Fibroblast of lung (primary cell): ENCODE results near the gene ZNF526. TPM values are rescaled to one million over a fixed set of nuclear protein-coding genes. Genes with fewer than 3 reads are reported as not detected.

Experiments
- DNase-seq, 2 donors: peaks; one replicate each; pipeline versions ENCODE4 v3.0.0 to v3.0.0-alpha.2; 2010; ENCODE audit warnings: low read depth in 2 of 2
- H2AFZ ChIP-seq: 2 replicates; pipeline ENCODE4 v1.5.1; 2012; ENCODE audit warnings: low read length, control low read depth, inconsistent platforms
- H3K27ac ChIP-seq: 2 replicates; pipeline ENCODE4 v1.5.1; 2011; ENCODE audit warnings: low read length, control low read depth; ENCODE audit not compliant: insufficient read depth
- H3K27me3 ChIP-seq: 2 replicates; pipeline ENCODE4 v1.5.1; 2011; ENCODE audit warnings: mild to moderate bottlenecking, low read length; ENCODE audit not compliant: control insufficient read depth, insufficient read depth
- H3K36me3 ChIP-seq: 2 replicates; pipeline ENCODE4 v1.5.1; 2011; ENCODE audit warnings: low read length; ENCODE audit not compliant: control insufficient read depth, insufficient read depth
- H3K4me1 ChIP-seq: 2 replicates; pipeline ENCODE4 v1.5.1; 2011; ENCODE audit warnings: low read length; ENCODE audit not compliant: control insufficient read depth, insufficient read depth; ENCODE audit errors: extremely low read depth
- H3K4me2 ChIP-seq: 2 replicates; pipeline ENCODE4 v1.5.1; 2011; ENCODE audit warnings: low read length, control low read depth; ENCODE audit not compliant: insufficient read depth; ENCODE audit errors: extremely low read depth
- H3K4me3 ChIP-seq, 4 experiments: fragments of 200-600 bp in 1 of 4; sonication (generic) in 1 of 4; replicated peaks in 1 of 4; 2 replicates each; pipeline ENCODE4 v1.5.1; 2011 to 2016; ENCODE audit warnings: low read length in 4 of 4, low read depth in 3 of 4, mild to moderate bottlenecking in 3 of 4, control low read depth in 2 of 4, inconsistent platforms in 1 of 4, mixed read lengths in 1 of 4; ENCODE audit not compliant: insufficient read depth in 1 of 4; ENCODE audit errors: control extremely low read depth in 1 of 4
- H3K79me2 ChIP-seq: 2 replicates; pipeline ENCODE4 v1.5.1; 2012; ENCODE audit warnings: mild to moderate bottlenecking, low read length, inconsistent platforms; ENCODE audit not compliant: control insufficient read depth, insufficient read depth
- H3K9ac ChIP-seq: 2 replicates; pipeline ENCODE4 v1.5.1; 2011; ENCODE audit warnings: mild to moderate bottlenecking, low read length, control low read depth; ENCODE audit not compliant: insufficient read depth
- H3K9me3 ChIP-seq: 2 replicates; pipeline ENCODE4 v1.5.1; 2012; ENCODE audit warnings: low read depth, low read length; ENCODE audit not compliant: control insufficient read depth, insufficient read depth
- H4K20me1 ChIP-seq: 2 replicates; pipeline ENCODE4 v1.5.1; 2011; ENCODE audit warnings: low read length; ENCODE audit not compliant: control insufficient read depth, insufficient read depth; ENCODE audit errors: extremely low read depth
- EZH2 ChIP-seq: IDR thresholded peaks from 2 replicates; pipeline ENCODE4 v1.5.1; 2012; ENCODE audit warnings: low read length, control low read depth, mild to moderate bottlenecking; ENCODE audit errors: missing control alignments
- polyA plus RNA-seq, 2 donors: library from polyadenylated mRNA; depleted of rRNA in 1 of 2; stranded (reverse) in 1 of 2; unstranded in 1 of 2; fragments of >200 nt; gene quantifications; 2 replicates each; pipeline ENCODE4 v1.2.1, GENCODE V29; 2011 to 2012; ENCODE audit warnings: missing spikeins in 1 of 2
- total RNA-seq: library from RNA; depleted of rRNA; stranded (reverse); fragments of >200 nt; gene quantifications from 2 replicates; pipeline ENCODE4 v1.2.1, GENCODE V29; 2014
- TF ChIP-seq, protein P1 (sequence below), 2 donors: IDR thresholded peaks in 1 of 2; conservative IDR thresholded peaks in 1 of 2; 1 replicate in 1 of 2; 2 replicates in 1 of 2; pipeline ENCODE4 v1.5.1; 2011 to 2012; ENCODE audit warnings: low read length in 2 of 2, control low read depth in 1 of 2, inconsistent platforms in 1 of 2, low read depth in 1 of 2, mild to moderate bottlenecking in 1 of 2

Gene ZNF526
- total and polyA plus RNA-seq, 2 donors (not counting 1 experiment from before 2014, with no cell fraction given), result 5.9 to 7.8 TPM

- Histone ChIP-seq H3K36me3 (peaks cover 15% of the 10 kb centered on the region), H3K4me2 (peak overlapping the region; percentile 92), H2AFZ (no peak overlapping the region), H4K20me1 (no peaks in the 10 kb centered on the region), H3K4me3 (peak overlapping the region in 3 of 4 experiments; percentile 9 to 46 (median 31)), H3K9ac (peak overlapping the region; percentile 58), H3K79me2 (peaks cover 60% of the 10 kb centered on the region), H3K27me3 (no peaks in the 10 kb centered on the region), H3K4me1 (peaks cover 36% of the 10 kb centered on the region), H3K27ac (peak overlapping the region; percentile 82), H3K9me3 (no peaks in the 10 kb centered on the region)
- TF ChIP-seq, protein P1, sequence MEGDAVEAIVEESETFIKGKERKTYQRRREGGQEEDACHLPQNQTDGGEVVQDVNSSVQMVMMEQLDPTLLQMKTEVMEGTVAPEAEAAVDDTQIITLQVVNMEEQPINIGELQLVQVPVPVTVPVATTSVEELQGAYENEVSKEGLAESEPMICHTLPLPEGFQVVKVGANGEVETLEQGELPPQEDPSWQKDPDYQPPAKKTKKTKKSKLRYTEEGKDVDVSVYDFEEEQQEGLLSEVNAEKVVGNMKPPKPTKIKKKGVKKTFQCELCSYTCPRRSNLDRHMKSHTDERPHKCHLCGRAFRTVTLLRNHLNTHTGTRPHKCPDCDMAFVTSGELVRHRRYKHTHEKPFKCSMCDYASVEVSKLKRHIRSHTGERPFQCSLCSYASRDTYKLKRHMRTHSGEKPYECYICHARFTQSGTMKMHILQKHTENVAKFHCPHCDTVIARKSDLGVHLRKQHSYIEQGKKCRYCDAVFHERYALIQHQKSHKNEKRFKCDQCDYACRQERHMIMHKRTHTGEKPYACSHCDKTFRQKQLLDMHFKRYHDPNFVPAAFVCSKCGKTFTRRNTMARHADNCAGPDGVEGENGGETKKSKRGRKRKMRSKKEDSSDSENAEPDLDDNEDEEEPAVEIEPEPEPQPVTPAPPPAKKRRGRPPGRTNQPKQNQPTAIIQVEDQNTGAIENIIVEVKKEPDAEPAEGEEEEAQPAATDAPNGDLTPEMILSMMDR (conservative IDR thresholded peaks at IDR 0.05 in 1 of 2, IDR thresholded peaks at IDR 0.05 in 1 of 2; ENCODE audit: low read depth in 1 of 2, low read length in 2 of 2), result no peak
- TF ChIP-seq EZH2, result no peak
- DNase-seq, result no peak
Measured at GRCh38 chr19:42250183-42250665, 30.1 kb downstream of the ZNF526 start.

GRCh38 chr19:42250666-42251531 lies 30.8 kb downstream of the ZNF526 start:
- peak overlapping the region; percentile 92 for H3K4me2 ChIP-seq
- H3K9me3 ChIP-seq, result no peaks in the 10 kb centered on the region
- no peaks in the 10 kb centered on the region for H4K20me1 ChIP-seq
- H3K36me3 ChIP-seq, result peaks cover 15% of the 10 kb centered on the region
- TF ChIP-seq, protein P1 (conservative IDR thresholded peaks at IDR 0.05 in 1 of 2, IDR thresholded peaks at IDR 0.05 in 1 of 2; ENCODE audit: low read depth in 1 of 2, low read length in 2 of 2), result no peak
- no peak for TF ChIP-seq EZH2
- peak; percentile 60 to 67 for DNase-seq
- peaks cover 35% of the 10 kb centered on the region for H3K4me1 ChIP-seq
- H2AFZ ChIP-seq, result no peak overlapping the region
- peak overlapping the region; percentile 82 for H3K27ac ChIP-seq
- peak overlapping the region; percentile 58 for H3K9ac ChIP-seq
- peak overlapping the region; percentile 10 to 46 (median 31) for H3K4me3 ChIP-seq
- peaks cover 60% of the 10 kb centered on the region for H3K79me2 ChIP-seq
- no peaks in the 10 kb centered on the region for H3K27me3 ChIP-seq

DNA sequence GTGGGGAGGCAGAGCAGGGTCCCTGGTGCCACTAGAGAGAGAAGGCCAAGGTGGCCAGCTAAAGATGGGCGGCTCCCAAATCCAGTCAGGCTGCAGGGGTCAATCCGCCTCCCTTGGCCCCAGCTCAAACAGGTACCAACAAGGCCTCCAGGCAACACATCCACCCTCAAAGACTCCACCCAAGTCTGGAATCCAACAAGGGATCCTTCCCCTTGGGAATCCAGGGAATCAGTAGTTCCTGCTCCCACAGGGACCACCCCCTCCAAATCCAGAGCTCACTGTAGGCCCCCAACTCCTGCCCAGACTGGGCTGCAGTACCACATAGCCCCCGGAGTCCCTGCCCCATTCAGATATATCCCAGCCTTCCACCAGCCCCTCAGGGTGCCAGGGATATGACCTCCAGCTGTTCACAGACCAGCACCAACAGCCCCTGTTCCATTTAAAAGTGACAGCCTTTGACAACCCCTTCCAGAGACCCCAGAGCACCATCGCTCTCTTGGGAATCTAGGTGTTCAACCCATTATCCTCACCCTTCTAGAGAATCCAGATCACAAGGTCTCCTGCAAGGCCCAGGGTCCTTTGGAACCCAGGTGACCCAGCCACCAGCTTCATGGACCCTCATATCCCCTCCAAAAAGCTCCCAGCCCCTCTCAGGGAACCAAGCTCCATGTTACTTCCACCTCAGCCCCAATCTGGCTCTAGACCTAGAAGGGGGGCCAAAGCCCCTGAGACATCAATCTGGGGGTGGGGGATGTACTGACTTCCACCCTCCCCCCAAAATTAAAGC lies 31.7 kb downstream of the ZNF526 start:
- TF ChIP-seq EZH2, result no peak
- TF ChIP-seq, protein P1 (conservative IDR thresholded peaks at IDR 0.05 in 1 of 2, IDR thresholded peaks at IDR 0.05 in 1 of 2; ENCODE audit: low read depth in 1 of 2, low read length in 2 of 2), result no peak
- Histone ChIP-seq H3K9me3 (no peaks in the 10 kb centered on the region), H3K79me2 (peaks cover 60% of the 10 kb centered on the region), H3K27ac (peak overlapping the region; percentile 82), H3K4me1 (peaks cover 27% of the 10 kb centered on the region), H3K9ac (peak overlapping the region; percentile 50), H4K20me1 (no peaks in the 10 kb centered on the region), H3K27me3 (no peaks in the 10 kb centered on the region), H3K4me3 (peak overlapping the region; percentile 36 to 97 (median 60)), H2AFZ (no peak overlapping the region), H3K4me2 (peak overlapping the region; percentile 68), H3K36me3 (peaks cover 13% of the 10 kb centered on the region)
- DNase-seq, result no peak
